K562 treated with DMSO at 1 percent for 4 hours (cell line): ENCODE data around the gene SLC6A11. TPM values are rescaled to one million over a fixed set of nuclear protein-coding genes. Genes with fewer than 3 reads are reported as not detected.

Experiments
- total RNA-seq: library from RNA; unstranded; fragments of 300-600 nt; gene quantifications from 2 replicates; pipeline ENCODE4 v1.2.3, GENCODE V29; 2022; ENCODE audit not compliant: insufficient read depth

Gene SLC6A11
- total RNA-seq: not detected in 2 replicates

GRCh38 chr3:10816019-10816862, at the start of gene SLC6A11:
SLC6A11 (plus strand) TSS chr3:10816228; CDS start chr3:10816266, 38 bp downstream.

Other genes with a start within 250 kb of the SLC6A11 start
- not detected in 2 replicates for gene SLC6A1, start 176.5 kb downstream of the SLC6A11 start, total RNA-seq